GM18909 (cell line): ENCODE results near the gene CEP131.

ENCODE experiments used
- ATAC-seq: cut with Tn5 transposase; IDR thresholded peaks from one replicate; pipeline ENCODE4 v1.9.1; 2021; ENCODE audit warnings: mild to moderate bottlenecking; ENCODE audit not compliant: unreplicated experiment, poor library complexity

CEP131 gene

DNA sequence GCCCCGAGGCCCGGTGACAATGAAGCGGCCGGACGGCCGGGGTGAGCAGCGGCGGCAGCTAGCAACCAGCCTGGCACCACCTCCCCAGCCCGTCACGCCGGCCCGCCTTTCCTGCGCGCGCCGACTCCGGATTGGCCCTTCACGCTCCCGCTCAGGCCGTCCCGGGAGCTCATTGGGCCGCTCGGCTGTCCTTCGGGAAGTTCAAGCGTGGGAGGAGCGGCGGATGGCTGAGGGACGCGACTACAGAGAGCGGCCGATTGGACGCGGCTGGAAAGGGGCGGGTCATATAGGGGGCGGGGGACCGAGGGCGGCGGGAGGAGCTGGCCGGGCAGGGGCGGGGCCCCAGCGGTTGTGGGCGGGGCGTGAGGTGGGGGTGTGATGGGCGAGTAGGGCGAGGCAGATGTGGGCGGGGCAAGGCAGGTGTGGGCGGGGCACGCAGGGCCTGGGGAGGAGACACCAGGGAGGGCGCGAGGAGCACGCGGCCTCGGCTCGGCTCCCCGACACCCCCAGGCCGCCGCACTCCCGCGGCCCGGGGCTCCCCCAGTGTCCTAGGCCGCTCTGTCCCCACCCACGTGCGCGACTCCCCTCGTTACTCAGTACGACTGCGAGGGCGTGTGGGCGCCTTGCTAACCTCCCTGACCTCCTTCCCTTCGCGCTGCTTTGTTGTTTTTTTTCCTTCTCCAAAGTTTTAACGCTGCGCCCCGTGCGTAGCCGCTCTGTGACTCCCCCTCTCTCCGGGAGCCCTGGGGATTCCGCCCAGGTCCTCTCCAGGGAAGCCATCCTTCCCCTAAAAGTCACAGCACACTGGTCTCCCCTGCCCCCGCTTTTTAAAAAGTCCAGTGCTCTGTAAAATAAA, at the start of gene CEP131:
Gene CEP131, minus strand, starts transcription at position 60 of the 856 bp plus-strand sequence. CDS start 2,909 bp downstream, outside the sequence.
- peak; percentile 93 for ATAC-seq

DNA sequence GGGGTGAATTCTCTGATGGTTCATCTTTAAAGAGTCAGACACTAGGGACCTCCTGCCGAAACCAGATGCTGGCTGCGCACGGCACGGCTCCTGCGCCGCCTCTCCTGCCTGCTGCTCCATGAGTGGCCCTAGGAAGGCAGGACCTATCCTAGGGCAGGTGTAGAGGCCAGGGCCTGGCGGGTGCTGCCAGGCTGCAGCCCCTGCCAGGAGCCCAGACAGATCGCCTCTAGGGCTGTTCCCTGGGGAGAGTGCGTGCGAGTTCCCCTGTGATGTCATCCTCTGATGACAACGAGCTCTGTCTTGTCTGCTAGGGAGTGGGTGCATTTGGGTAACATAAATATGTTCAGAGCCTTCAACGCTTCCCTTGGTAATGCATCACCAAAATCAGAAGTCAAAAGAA, 48.5 kb upstream of the CEP131 start:
- ATAC-seq, result no peak

DNA sequence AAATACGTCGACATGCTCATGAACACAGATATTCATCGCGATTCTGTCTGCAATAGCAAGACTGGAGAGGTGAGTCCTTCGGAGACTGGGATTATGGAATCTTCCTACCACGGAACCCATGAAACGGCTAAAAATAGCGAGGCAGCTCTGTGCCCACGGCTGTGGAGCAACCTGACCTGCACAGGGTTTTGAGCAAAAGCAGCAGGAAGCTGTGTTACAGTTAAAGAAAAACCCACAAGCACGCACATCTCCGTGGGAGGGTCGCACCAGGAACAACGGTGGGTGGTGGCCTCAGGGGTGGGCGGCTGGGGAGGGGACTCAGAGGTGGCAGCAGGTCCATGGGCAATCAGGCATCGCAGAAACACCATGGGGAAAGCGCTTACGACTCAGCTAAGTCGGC, 47.5 kb upstream of the CEP131 start:
- ATAC-seq, result no peak

DNA sequence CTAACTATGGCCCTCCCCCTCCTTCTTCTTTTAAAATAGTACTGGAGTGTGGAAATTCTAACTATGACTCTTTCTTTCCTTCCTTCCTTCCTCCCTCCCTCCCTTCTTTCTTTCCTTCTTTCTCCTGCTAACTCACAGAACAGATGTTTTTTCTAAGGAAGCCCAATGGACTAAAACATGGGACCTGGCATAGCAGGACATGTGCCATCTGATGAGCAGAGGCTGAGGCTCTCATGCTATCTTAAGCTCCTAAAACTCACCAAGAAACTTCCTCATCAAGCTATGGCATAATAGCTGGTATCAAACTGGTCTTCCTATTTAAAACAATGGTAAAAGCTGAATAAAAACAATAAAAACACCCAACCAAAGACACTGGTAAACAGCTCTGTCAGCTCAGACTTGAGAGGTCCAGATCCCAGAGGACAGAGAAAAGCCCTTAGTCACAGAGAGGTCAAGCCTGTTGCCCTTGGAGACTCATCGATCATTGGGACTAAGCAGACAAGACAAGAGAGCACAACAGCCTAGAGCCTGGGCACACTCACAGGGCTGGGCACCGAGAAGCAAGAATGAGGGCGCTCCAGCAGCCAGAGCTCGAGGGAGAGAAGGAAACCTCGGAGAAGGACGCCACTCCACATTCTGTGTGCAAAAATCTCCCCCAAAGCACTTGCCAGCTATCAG, 44.8 kb upstream of the CEP131 start:
- no peak for ATAC-seq

DNA sequence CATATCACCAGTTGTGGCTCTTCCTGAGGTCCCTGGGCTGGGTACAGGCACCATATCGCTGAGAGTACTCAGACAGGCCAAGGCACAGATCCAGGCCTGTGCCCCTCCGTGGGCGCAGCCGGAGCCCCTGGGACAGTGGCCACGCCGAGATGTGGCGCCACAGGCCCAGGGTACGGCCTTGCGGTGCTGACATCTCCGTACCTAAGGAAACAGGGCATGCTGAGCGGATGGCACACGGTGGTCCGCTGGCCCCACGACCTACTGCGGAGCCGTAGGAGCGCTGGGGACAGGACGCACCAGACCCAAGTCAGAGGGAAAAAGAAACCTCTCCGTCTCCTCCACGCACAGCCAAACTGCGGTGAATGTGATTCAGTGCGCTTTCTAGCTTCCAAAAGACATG, 42.8 kb upstream of the CEP131 start:
- ATAC-seq, result no peak

DNA sequence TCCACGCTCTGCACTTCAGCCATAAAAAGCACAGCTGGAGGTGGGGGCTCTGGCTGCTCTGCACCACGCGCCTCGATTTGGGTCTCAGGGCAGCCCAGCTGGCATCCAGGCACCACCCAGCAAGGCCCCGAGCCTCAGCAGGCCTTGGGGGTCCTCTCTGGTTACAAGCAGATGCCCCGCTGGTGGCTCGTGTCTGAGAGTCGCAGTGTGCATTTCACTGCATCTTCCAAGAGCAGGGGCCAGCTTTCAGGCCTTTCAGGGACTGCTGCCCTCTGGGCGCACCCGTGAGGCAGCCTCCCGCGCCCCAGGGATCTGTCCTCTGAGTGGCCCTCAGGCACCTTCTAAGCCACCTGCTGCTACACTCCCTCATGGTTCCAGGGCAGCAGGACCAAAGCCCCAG, 41.9 kb upstream of the CEP131 start:
- ATAC-seq, result no peak

DNA sequence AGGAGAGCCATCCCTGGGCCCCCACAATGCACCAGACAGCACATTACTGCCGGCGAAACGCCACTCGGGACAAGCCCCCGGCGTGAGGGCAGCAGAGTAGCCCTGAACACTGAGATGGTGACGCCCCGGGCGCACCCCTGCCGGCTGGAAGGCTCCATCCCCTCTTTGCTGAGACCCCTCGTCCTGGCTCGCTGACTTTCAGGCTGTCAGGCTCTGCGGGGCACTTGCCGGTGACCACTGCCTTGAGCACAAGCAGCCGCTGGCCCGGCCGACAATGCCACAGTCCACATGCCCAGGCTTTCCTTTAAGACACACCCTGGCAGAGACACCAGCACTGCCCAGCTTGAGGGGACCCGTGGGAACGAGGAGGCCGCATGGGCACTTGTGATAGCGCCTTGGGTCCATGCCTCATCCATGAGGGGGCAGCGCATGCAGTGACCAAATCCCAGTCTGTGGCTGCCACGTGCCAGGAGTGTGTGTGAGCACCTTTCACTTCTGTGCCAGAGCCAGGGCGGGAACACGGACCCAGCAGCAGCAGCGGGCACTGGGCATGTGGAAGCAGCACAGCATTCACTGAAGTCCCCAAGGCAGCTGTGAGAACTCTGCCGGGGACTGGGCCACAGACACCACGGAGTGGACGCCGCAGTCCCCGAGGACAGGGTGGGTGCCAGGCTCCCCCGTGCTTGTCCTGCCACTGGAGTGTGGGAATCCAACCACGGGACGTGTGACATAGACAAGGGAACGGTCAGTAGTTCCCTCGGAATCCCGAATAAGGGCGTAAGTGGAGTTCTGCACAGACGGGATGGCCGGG, 40.8 kb upstream of the CEP131 start:
- ATAC-seq, result no peak

DNA sequence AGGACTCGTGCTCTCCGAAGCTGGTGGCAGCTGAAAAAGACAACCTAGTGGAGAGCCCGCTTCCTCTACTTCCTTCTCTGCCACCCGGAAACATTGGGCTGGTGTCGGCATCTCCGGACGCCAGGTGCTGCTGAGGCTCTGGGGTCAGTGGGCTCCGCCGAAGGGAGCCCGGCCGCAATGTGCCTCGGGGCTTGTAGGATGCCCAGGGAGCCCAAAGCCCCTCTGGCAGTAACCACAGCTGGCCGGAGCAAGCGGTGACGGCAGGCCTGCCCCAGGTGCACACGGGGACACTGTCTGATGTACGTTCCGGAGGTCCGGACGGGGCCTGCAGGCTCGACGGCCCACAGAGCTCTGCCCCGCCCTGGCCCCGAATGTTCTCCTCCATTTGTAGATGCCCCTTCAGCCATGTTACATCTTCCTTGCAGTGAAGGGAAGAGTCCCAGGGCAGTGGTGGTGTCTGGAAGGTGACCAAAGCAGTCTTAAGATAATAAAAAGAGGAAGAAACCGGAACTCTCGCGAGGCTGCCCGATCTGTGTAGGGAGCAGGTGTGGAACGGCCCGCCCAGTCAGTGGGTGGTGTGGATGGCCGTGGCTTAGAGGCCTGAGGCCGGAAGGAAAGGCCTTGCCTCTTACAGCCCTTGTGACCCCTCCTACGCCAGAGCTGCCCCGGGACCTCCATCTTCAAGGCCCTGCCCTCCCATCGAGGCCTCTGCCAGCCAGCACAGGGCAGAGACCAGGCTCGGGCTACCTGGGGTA, 39.0 kb upstream of the CEP131 start:
- ATAC-seq, result no peak

DNA sequence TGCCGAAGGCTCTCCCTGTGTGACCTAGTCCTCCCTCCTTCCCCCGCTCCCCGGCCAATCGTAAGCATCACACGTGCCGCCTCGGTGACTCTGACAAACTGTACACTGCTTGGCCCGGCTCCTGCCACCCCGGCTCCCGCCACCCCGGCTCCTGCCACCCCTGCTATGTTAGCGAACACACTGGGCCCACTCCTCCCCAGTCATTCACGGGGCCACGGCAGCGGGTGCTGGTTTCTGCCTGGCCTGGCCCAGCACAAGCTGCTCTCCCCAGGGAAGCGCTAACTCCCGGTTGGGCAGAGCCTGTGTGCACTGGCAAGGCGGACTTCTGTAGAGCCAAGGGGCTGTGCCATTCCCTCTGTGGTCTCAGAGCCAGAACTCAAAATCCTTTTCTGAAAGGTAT, 38.3 kb upstream of the CEP131 start:
- ATAC-seq, result no peak

DNA sequence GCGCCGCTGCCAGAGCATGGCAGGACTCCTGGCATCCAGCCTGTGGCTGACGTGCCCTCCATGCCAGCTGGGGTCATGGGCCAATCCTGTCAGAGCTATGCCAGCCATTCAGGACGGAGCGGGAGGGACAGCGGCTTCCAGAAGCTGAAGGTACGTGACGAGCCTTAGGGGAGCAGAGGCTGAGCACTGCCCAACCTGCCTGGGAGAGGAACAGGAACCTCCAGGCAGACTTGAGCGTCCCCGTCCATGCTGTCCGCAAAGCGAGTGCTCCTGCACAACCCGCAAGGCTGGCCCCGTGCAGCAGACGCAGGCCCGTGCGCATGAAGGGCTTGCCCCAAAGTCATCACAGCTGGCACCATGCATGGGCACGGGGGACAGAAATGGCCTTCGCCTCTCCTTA, 37.9 kb upstream of the CEP131 start:
- no peak for ATAC-seq

DNA sequence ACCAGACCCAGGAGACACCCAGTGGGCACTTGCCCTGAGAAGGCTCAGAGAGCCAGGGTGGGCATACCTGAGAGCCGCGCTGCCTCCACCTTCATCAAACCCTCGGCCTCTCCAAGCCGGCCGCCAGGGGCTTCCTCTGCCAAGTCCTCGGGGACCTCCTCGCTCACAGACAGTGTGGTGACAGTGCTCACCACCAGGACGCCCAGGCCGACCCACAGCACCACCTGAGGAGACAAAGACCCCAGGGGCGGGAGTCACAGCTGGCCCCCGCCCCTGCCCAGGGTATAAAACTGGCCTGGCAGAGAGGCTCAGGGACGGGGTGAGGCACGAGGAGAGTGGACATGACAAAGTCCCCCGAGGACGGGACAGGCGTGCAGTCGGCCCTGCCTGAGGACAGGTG, 37.4 kb upstream of the CEP131 start:
- ATAC-seq, result no peak

DNA sequence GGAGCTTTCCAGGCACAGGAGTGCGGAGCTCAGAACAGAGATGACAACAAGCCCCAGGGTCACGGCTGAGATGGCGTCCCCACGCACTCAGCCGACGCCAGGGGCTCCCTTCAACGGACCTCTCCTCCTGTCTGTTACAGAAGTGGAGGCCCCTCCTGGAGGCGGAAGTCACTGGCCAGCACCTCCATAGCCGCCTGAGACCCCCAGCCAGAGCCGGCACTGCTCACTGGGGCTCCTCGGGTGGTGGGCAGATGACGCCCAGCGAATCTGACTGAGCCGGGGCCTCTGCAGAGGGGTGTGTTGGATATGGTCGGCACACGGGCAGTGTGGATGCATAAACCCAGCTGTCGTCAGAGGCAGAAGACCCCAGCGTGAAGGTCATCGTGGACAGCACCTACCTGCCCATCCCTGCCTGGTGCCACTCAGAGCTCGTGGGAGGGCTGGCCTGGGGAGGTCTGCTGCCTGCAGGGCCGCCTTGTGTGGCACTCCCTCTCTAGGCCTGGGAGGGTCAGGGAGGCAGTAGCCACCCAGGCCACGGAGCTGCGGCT, 36.4 kb upstream of the CEP131 start:
- ATAC-seq, result no peak

DNA sequence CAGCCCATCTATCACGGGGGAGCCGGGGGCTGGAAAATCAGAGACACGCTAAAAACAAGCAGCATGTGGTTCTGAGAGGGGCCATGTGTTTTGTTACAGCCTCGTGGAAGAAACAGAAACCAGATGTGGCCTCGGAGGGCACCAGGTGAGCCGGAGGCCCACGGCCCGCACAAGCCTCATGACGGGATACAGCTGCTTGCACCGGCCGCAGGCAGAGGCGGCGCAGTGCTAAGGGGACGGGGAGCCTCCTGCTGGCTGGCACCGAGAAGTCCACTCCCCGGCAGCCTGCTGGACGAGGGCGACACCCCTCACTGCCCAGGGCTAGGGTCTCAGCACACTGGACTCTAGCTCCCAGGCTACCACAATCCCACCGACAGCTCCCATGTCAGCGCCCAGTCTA, 35.5 kb upstream of the CEP131 start:
- no peak for ATAC-seq

DNA sequence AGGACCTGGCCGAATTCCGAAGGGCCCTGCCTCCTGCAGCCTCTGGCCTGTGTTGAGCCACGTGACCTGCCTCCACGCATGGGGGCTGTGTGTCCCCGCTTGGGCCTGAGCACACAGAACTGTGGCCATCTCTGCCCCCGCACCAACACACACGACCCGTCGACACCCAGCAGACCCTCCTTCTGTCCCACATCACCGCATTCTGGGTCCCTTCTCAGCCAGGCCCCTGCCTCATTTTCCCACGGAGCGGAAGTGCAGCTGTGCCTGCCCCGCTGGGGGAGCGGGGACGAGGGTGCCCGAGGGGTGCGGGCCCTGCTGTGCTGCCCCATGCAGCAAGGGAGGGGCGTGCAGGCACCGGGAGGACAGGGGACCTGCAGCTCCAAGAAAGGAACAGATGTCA, 34.8 kb upstream of the CEP131 start:
- no peak for ATAC-seq

DNA sequence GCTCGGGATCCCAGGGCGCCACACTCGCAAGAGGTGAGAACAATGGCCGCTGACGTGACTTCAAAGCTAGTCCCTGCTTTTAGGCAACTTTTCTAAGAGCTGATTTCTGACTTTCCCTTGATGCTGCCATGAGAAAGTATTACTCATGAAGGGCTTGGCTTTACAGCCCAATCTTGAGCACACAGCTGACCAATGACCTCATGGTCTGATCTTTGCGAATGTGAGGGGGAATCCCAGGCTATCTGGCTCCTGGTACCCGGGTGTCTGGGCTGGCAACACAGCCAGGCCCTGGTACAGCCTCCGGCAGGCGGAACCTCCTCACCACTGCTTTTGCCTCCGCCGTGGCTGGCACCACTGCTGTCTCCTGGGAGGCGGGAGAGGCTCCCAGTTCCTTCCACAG, 33.9 kb upstream of the CEP131 start:
- ATAC-seq, result no peak

DNA sequence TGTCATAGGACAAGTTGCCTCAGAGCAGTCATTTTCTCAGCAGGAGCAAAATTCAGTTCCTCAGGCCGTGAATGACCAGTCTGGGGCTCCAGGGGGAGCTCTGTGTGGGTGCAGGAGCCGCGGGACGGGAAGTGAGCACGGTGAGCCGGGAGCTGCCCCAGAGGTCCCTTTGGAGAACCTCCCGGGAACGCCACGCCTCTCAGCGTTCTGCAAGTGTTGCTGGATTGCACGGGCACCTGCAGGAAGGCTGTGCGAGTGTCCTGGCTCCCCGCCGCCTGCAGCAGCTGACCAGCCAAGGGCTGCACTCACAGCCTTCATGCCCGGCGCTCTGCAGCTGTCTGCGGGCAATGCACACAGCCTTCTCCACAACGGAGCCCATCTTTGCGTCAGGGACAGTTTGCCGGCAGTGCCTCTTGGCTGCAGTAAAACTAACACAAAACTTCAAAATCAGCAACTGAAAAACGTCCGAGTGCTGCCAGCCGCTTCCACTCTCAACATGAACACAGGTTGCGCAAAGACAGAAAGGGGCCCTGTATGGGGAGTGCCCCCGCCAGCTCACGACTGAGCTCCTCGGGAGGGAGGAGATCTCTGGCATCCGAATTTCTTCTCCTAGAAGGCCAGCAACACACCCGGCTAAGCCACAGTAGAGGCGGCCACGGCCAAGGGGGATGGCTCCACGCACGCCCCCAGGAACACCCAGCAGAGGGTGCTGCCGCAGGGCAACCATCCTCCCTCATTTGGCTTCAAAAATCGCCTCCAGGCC, 32.4 kb upstream of the CEP131 start:
- ATAC-seq, result no peak

DNA sequence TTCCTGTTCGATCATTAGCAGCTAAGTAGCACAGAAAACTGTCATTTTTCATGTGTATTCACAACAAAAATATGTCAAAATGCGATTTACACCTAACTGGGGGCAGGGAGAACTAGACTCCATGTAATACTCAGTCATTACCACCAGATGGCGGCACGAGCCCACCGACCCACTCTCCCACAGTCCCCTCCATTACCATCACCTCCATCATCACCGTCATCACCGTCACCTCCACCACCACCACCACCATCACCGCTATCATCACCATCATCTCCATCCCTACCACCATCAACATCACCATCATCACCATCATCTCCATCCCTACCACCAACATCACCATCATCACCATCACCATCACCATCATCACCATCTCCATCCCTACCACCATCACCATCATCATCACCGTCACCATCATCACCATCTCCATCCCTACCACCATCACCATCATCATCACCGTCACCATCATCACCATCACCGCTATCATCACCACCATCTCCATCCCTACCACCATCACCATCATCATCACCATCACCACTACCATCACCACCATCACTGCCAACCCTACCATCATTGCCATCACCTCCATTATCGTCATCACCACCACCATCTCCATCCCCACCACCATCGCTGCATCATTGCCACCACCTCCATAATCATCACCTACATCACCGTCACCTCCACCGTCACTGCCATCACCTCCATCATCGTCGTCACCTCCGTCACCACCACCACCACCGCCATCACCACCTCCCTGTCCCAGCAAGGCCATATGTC, 30.8 kb upstream of the CEP131 start:
- no peak for ATAC-seq

DNA sequence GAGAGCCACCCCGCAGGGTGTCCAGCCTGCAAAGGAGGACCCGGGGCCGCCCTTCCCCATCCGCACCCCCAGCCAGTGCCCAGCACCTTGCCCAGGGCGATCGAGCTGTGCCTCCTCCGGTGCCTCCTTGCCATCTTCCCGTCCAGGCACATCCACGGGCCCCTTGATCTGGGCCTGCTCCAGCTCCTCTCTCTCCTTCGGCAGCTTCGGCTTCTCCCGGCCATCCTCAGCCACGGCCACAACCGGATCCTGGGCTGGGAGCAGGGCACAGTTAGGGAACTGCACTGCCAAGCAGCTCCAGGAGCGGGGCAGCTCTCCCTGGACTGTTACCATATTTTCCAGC, 30.2 kb upstream of the CEP131 start:
- ATAC-seq, result no peak
